ENCODE measurements around the gene NFKBIA. TPM values are rescaled to one million over a fixed set of nuclear protein-coding genes. Genes with fewer than 3 reads are reported as not detected.
"Not testable (repeated sequence)": the region's sequence is repeated elsewhere in the genome, so short reads cannot be mapped to it uniquely, and the experiment has no call there.

NFKBIA gene
- total RNA-seq, 4 donors from 2014 or later, result 362 to 1,916 (median 456) TPM

DNA sequence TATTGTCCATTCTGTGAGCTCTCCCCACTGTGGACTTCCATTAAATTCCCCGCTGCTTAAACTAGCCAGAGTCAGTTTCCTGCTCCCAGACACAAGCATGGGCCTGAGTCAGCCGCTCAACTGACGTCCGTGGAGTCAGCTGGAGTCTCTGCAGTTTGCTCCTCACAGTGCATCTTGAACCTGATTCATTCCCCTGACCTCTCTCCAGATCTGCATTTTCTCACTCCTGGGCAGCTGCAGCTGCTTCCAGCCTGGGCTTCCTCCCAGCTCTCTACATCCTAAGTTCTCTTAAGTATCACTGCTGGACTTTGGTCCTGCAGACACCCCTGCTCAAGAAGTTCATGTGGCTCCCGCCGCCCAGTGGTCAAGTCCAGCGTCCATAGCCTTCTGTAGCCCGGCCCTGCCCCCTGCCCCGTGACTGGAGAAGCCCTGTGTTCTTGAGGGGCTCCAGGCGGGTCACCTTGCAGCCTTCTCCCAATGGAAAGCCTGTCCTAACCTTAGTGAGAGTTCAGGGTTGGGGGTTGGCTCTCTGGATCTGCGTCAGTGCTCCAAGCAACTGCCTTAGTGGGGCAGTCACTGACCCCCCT lies 20.0 kb downstream of the NFKBIA start:
- H3K4me1 ChIP-seq, result peaks cover 25 to 54% (median 42%) of the 10 kb centered on the region in 4 donors
- H3K27me3 ChIP-seq, result no peaks in the 10 kb centered on the region
- no peak overlapping the region for H3K4me3 ChIP-seq
- no peaks in the 10 kb centered on the region for H3K36me3 ChIP-seq
- WGBS, 2 donors (ENCODE audit: low coverage in 1 of 2), result 66% methylated on average over 11 of the region's 11 CpGs; no CpG with 5 or more reads in 1 of the 2 donors
- DNase-seq, result peak; percentile 65
- in situ Hi-C loops (cut with MboI; ENCODE audit: low pct_ligation_motif_present in 1 of 4, low pct_unique_long_range_greater_than_20kb in 1 of 4, low sequenced_read_pairs in 3 of 4) (no loop called here), intact Hi-C loops (cut with DNase I; ENCODE audit: low total_unique reads) (no loop called here)
- TF ChIP-seq, protein P1, sequence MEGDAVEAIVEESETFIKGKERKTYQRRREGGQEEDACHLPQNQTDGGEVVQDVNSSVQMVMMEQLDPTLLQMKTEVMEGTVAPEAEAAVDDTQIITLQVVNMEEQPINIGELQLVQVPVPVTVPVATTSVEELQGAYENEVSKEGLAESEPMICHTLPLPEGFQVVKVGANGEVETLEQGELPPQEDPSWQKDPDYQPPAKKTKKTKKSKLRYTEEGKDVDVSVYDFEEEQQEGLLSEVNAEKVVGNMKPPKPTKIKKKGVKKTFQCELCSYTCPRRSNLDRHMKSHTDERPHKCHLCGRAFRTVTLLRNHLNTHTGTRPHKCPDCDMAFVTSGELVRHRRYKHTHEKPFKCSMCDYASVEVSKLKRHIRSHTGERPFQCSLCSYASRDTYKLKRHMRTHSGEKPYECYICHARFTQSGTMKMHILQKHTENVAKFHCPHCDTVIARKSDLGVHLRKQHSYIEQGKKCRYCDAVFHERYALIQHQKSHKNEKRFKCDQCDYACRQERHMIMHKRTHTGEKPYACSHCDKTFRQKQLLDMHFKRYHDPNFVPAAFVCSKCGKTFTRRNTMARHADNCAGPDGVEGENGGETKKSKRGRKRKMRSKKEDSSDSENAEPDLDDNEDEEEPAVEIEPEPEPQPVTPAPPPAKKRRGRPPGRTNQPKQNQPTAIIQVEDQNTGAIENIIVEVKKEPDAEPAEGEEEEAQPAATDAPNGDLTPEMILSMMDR (IDR thresholded peaks at IDR 0.05), result peak in 4 of 5 experiments; percentile 6 to 41 (median 28)
- TF ChIP-seq EP300 (IDR thresholded peaks at IDR 0.05; ENCODE audit: low read depth) (peak; percentile 24), POLR2A (IDR thresholded peaks at IDR 0.05) (no peak), POLR2AphosphoS5 (IDR thresholded peaks at IDR 0.05) (peak; percentile 69 to 74 (median 72))
- H3K27ac ChIP-seq, result peak overlapping the region; percentile 83 to 92 (median 86)
- no peaks in the 10 kb centered on the region for H3K9me3 ChIP-seq

DNA sequence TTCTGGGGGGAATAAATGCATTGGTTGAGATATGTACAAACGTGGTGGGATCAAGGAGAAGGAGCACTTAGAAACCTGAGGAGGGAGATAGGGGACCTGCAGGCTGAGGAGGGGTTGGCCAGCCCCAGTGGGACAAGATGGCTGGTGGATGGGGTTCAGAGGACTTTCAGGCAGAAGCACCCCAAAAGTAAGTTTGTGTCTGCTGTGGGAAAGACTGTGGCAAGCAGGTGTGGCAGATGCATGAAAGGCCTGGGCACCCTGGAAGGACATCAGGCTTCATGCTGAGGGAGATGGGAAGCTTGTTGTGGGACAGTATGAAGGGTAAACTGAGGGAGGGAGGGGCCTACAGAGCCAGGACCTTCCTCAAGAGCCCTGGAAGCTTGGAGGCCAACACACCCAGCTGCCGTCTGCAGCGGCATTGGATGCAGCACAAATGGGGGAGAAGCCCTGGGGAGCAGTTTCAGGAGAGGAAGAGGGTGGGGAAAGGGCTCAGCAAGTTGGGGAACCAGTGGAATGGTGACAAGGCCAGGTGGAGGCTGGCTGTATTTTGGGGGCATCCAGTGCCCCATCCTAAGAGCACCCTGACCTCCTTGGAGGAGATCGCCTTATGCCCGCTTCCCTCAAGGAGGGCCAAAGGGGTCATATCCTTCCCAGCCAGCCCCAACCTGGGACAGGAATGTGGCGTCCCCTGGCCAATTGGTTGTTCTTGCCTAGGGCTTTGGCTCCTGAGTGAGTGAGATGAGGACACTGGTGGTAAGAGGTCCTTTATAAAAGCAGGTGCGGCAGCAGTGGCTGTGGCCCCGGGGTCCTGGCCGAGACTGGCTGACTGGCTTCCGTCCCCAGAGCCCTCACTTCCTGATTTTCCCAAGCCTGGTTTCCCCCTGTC lies 20.7 kb downstream of the NFKBIA start:
- WGBS, 2 donors (ENCODE audit: low coverage in 1 of 2), result 64 to 70% methylated on average over 1 to 10 of the region's 10 CpGs
- in situ Hi-C loops (cut with MboI; ENCODE audit: low pct_ligation_motif_present in 1 of 4, low pct_unique_long_range_greater_than_20kb in 1 of 4, low sequenced_read_pairs in 3 of 4), result no loop called here
- Histone ChIP-seq H3K27me3 (no peaks in the 10 kb centered on the region), H3K27ac (peak overlapping the region; percentile 83 to 92 (median 86)), H3K9me3 (no peaks in the 10 kb centered on the region), H3K36me3 (no peaks in the 10 kb centered on the region), H3K4me1 (peaks cover 31 to 61% (median 43%) of the 10 kb centered on the region in 4 donors), H3K4me3 (no peak overlapping the region)
- DNase-seq, result no peak
- intact Hi-C loops (cut with DNase I; ENCODE audit: low total_unique reads), result no loop called here
- TF ChIP-seq, protein P1 (IDR thresholded peaks at IDR 0.05), result no peak
- TF ChIP-seq EP300 (IDR thresholded peaks at IDR 0.05; ENCODE audit: low read depth) (no peak), POLR2A (IDR thresholded peaks at IDR 0.05) (no peak), POLR2AphosphoS5 (IDR thresholded peaks at IDR 0.05) (no peak)

DNA sequence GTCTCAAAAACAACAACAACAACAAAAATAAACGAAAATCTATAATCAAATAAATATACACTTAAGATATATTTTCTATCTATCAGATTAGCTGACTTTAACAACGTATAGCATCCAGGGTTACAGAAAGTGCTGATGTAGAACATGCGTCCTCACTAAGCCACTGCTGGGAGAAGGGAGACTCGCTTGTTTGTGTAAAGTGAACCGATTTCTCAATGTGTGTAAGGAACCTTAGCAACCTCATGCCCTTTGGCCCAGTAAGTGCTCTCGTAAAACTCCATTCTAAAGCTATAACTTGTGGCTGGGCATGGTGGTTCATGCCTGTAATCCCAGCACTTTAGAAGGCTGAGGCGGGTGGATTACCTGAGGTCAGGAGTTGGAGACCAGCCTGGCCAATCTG lies 23.8 kb downstream of the NFKBIA start:
- peaks cover 28 to 60% (median 43%) of the 10 kb centered on the region in 4 donors for H3K4me1 ChIP-seq
- WGBS, 2 donors (ENCODE audit: low coverage in 1 of 2), result 36 to 59% methylated on average over 2 to 7 of the region's 7 CpGs
- in situ Hi-C loops (cut with MboI; ENCODE audit: low pct_ligation_motif_present in 1 of 4, low pct_unique_long_range_greater_than_20kb in 1 of 4, low sequenced_read_pairs in 3 of 4), result no loop called here
- H3K9me3 ChIP-seq, result no peaks in the 10 kb centered on the region
- DNase-seq, result peak; percentile 78
- TF ChIP-seq EP300 (IDR thresholded peaks at IDR 0.05; ENCODE audit: low read depth) (no peak), POLR2A (IDR thresholded peaks at IDR 0.05) (peak; percentile 43), POLR2AphosphoS5 (IDR thresholded peaks at IDR 0.05) (peak in 2 of 3 donors; percentile 61 to 79)
- TF ChIP-seq, protein P1 (IDR thresholded peaks at IDR 0.05), result no peak
- no peaks in the 10 kb centered on the region for H3K36me3 ChIP-seq
- peak overlapping the region; percentile 70 to 79 (median 75) for H3K27ac ChIP-seq
- intact Hi-C loops (cut with DNase I; ENCODE audit: low total_unique reads), result no loop called here
- no peaks in the 10 kb centered on the region for H3K27me3 ChIP-seq
- no peak overlapping the region for H3K4me3 ChIP-seq

DNA sequence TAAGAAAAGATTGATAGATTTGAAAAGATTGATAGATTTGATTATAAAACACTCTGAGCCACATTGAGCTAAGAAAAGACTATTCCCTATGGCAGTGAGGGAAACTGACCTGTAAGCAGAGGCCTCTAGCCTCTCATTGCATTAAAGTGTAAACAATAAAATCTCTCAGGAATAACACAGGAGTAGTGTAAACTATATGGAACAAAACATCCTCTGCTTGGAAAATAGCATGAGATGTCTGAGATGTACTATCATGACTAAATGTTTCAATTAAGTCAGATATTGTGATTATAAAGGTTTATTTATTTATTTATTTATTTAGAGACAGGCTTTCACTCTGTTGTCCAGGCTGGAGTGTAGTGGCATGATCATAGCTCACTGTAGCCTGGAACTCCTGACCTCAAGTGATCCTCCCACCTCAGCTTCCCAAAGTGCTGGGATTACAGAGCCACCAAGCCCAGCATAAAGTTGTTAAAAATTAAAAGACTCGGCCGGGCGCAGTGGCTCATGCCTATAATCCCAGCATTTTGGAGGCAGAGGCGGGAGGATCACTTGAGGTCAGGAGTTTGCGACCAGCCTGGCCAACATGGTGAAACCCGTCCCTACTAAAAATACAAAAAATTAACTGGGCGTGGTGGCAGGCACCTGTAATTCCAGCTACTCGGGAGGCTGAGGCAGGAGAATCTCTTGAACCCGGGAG lies 25.2 kb downstream of the NFKBIA start:
- H3K27me3 ChIP-seq; in situ Hi-C loops (cut with MboI; ENCODE audit: low pct_ligation_motif_present in 1 of 4, low pct_unique_long_range_greater_than_20kb in 1 of 4, low sequenced_read_pairs in 3 of 4); H3K4me3 ChIP-seq; H3K9me3 ChIP-seq; H3K36me3 ChIP-seq; intact Hi-C loops (cut with DNase I; ENCODE audit: low total_unique reads): not testable (repeated sequence)
- 56 to 100% methylated on average over 1 to 9 of the region's 9 CpGs for WGBS, 2 donors (ENCODE audit: low coverage in 1 of 2)
- DNase-seq, result peak; percentile 39
- Histone ChIP-seq H3K27ac (peak overlapping the region; percentile 70 to 79 (median 75)), H3K4me1 (peaks cover 18 to 52% (median 35%) of the 10 kb centered on the region in 4 donors)

All from transverse colon (tissue), 4 donors.